ENCODE data around the gene TMEM40. TPM values are rescaled to one million over a fixed set of nuclear protein-coding genes. Genes with fewer than 3 reads are reported as not detected.

Gene TMEM40
- total and polyA plus RNA-seq, 9 of the 15 experiments (the other 6 are each of a cell fraction or from before 2014, with no cell fraction given) = 0.11 to 0.31 (median 0.14) TPM; not detected in 6

- TF ChIP-seq ELK1 (CRISPR knock-in tag; IDR thresholded peaks at IDR 0.05) = no peak
- no peak for TF ChIP-seq ZEB2 (IDR thresholded peaks at IDR 0.05)
Measured at GRCh38 chr3:12707449-12707848, 51.6 kb downstream of the TMEM40 start (continued).

- CTCF ChIA-PET (ENCODE audit: low intra/inter-chr PET ratio) = interaction anchor here (0.6 to 1.4 kb wide), 3 partner anchors 123 to 219 kb away, joined by 3 to 12 read pairs (median 6); no protein-coding TSS in a partner anchor
- Histone ChIP-seq H3K4me1 (replicated peaks in 1 of 2; ENCODE audit: control insufficient read depth in 2 of 2, insufficient read depth in 2 of 2, low read length in 2 of 2) (no peaks in the 10 kb centered on the region), H3K79me2 (ENCODE audit: control insufficient read depth, insufficient read depth, low read length) (no peaks in the 10 kb centered on the region), H2AFZ (ENCODE audit: low read depth, low read length) (no peak overlapping the region), H3K27me3 (ENCODE audit: control insufficient read depth in 2 of 2, insufficient read depth in 2 of 2, low read length in 2 of 2) (peaks cover 14 to 33% of the 10 kb centered on the region in 2 experiments), H3K4me2 (ENCODE audit: insufficient read depth, low read length) (no peak overlapping the region), H3K27ac (ENCODE audit: extremely low read depth, low read depth, low read length) (no peak overlapping the region), H3K9ac (ENCODE audit: insufficient read depth in 1 of 2, low read depth in 2 of 2, low read length in 2 of 2) (no peak overlapping the region), H3K9me3 (replicated peaks; ENCODE audit: control insufficient read depth, insufficient read depth, low read depth, low read length) (no peaks in the 10 kb centered on the region), H3K36me3 (ENCODE audit: control insufficient read depth, insufficient read depth, low read length) (no peaks in the 10 kb centered on the region), H3K4me3 (no peak overlapping the region), H4K20me1 (replicated peaks; ENCODE audit: control insufficient read depth, insufficient read depth, low read length) (no peaks in the 10 kb centered on the region), H3K9me1 (ENCODE audit: control insufficient read depth, insufficient read depth, low read length) (no peaks in the 10 kb centered on the region)
- 5% methylated on average over 2 of the region's 2 CpGs for WGBS (ENCODE audit: insufficient coverage, low coverage, missing lambda C conversion rate)
- DNase-seq (ENCODE audit: extremely low read depth in 1 of 4, low spot score in 3 of 4) (peak; percentile 73 to 87 (median 80)), FAIRE-seq (peak; percentile 93), ATAC-seq (peak; percentile 99)
- no TSS peak for BruUV-seq (replicated peaks)
- POLR2A ChIA-PET = interaction anchor here (0.5 to 1.1 kb wide), 5 partner anchors 10 to 131 kb away, joined by 3 to 4 read pairs (median 3); no protein-coding TSS in a partner anchor
- in situ Hi-C loops (cut with MboI) (loop anchor here (5.0 kb wide), 1 partner anchor 191 kb away; no protein-coding TSS in a partner anchor), intact Hi-C loops (cut with micrococcal nuclease) (loop anchor here (1.0 to 10.0 kb wide), 4 partner anchors 63 to 288 kb away; no protein-coding TSS in a partner anchor)
- TF ChIP-seq HBP1 (CRISPR knock-in tag; IDR thresholded peaks at IDR 0.05) (0 out of 2 replicates have a peak, but pooled peaks have one; percentile 19), ILF3 (IDR thresholded peaks at IDR 0.05; ENCODE audit: borderline replicate concordance) (no peak), FOSL1 (tag; conservative IDR thresholded peaks at IDR 0.05) (no peak), SREBF1 (IDR thresholded peaks at IDR 0.05; ENCODE audit: borderline replicate concordance, low read depth, low read length) (no peak), TAF15 (IDR thresholded peaks at IDR 0.05; ENCODE audit: low read depth, low read length) (no peak), CREM (IDR thresholded peaks at IDR 0.05; ENCODE audit: low read depth) (peak; percentile 46; the same call in 1 of the 2 replicates), RFX7 (CRISPR knock-in tag; IDR thresholded peaks at IDR 0.05) (no peak), RB1 (IDR thresholded peaks at IDR 0.05; ENCODE audit: low read depth) (peak; percentile 13; the same call in 1 of the 2 replicates), TSHZ1 (CRISPR knock-in tag; IDR thresholded peaks at IDR 0.05) (no peak)
Measured at GRCh38 chr3:12706504-12707253, 52.4 kb downstream of the TMEM40 start.
